ENCODE results near the gene ABCA5.
"Not testable (repeated sequence)": the region's sequence is repeated elsewhere in the genome, so short reads cannot be mapped to it uniquely, and the experiment has no call there.

ABCA5 gene

GRCh38 chr17:69287168-69287567 is 39.8 kb downstream of the ABCA5 start:
- Histone ChIP-seq H3K9ac (ENCODE audit: low read length) (no peak overlapping the region), H3K4me2 (ENCODE audit: low read length) (no peak overlapping the region), H3K4me1 (ENCODE audit: low read length) (no peaks in the 10 kb centered on the region), H3K27me3 (ENCODE audit: low read depth, low read length) (no peaks in the 10 kb centered on the region), H3K79me2 (ENCODE audit: low read length) (no peaks in the 10 kb centered on the region), H4K20me1 (ENCODE audit: insufficient read depth, low read length) (no peaks in the 10 kb centered on the region), H3K36me3 (replicated peaks; ENCODE audit: low read depth, low read length) (peaks cover 1% of the 10 kb centered on the region), H3K9me3 (ENCODE audit: insufficient read depth, low read length) (no peaks in the 10 kb centered on the region), H3K4me3 (ENCODE audit: low read length) (no peak overlapping the region), H2AFZ (ENCODE audit: low read depth, low read length) (no peak overlapping the region), H3K27ac (ENCODE audit: low read length) (no peak overlapping the region)
- TF ChIP-seq CTCF (IDR thresholded peaks at IDR 0.05; ENCODE audit: low read depth, low read length) (no peak), EZH2phosphoT487 (IDR thresholded peaks at IDR 0.05; ENCODE audit: low read depth) (no peak)

- H3K36me3 ChIP-seq (replicated peaks; ENCODE audit: low read depth, low read length): peaks cover 6% of the 10 kb centered on the region
- H2AFZ ChIP-seq (ENCODE audit: low read depth, low read length): no peak overlapping the region
- TF ChIP-seq EZH2phosphoT487 (IDR thresholded peaks at IDR 0.05; ENCODE audit: low read depth): no peak
- TF ChIP-seq CTCF (IDR thresholded peaks at IDR 0.05; ENCODE audit: low read depth, low read length): no peak
- H3K79me2 ChIP-seq (ENCODE audit: low read length): no peaks in the 10 kb centered on the region
- H3K4me2 ChIP-seq (ENCODE audit: low read length): no peak overlapping the region
- H3K9ac ChIP-seq (ENCODE audit: low read length): no peak overlapping the region
- H4K20me1 ChIP-seq (ENCODE audit: insufficient read depth, low read length): no peaks in the 10 kb centered on the region
- no peaks in the 10 kb centered on the region for H3K9me3 ChIP-seq (ENCODE audit: insufficient read depth, low read length)
- no peaks in the 10 kb centered on the region for H3K27me3 ChIP-seq (ENCODE audit: low read depth, low read length)
- no peaks in the 10 kb centered on the region for H3K4me1 ChIP-seq (ENCODE audit: low read length)
- no peak overlapping the region for H3K27ac ChIP-seq (ENCODE audit: low read length)
- no peak overlapping the region for H3K4me3 ChIP-seq (ENCODE audit: low read length)
Observed at GRCh38 chr17:69286257-69286656, 40.7 kb downstream of the ABCA5 start.

GRCh38 chr17:69284646-69285045 is 42.3 kb downstream of the ABCA5 start:
- H3K9me3 ChIP-seq (ENCODE audit: insufficient read depth, low read length): no peaks in the 10 kb centered on the region
- H3K4me2 ChIP-seq (ENCODE audit: low read length): no peak overlapping the region
- H4K20me1 ChIP-seq (ENCODE audit: insufficient read depth, low read length): no peaks in the 10 kb centered on the region
- no peaks in the 10 kb centered on the region for H3K4me1 ChIP-seq (ENCODE audit: low read length)
- no peak overlapping the region for H2AFZ ChIP-seq (ENCODE audit: low read depth, low read length)
- no peak overlapping the region for H3K9ac ChIP-seq (ENCODE audit: low read length)
- H3K4me3 ChIP-seq (ENCODE audit: low read length): no peak overlapping the region
- no peak overlapping the region for H3K27ac ChIP-seq (ENCODE audit: low read length)
- peaks cover 6% of the 10 kb centered on the region for H3K36me3 ChIP-seq (replicated peaks; ENCODE audit: low read depth, low read length)
- no peaks in the 10 kb centered on the region for H3K79me2 ChIP-seq (ENCODE audit: low read length)
- no peaks in the 10 kb centered on the region for H3K27me3 ChIP-seq (ENCODE audit: low read depth, low read length)
- TF ChIP-seq EZH2phosphoT487 (IDR thresholded peaks at IDR 0.05; ENCODE audit: low read depth) (no peak), CTCF (IDR thresholded peaks at IDR 0.05; ENCODE audit: low read depth, low read length) (no peak)

- Histone ChIP-seq H2AFZ (ENCODE audit: low read depth, low read length) (no peak overlapping the region), H4K20me1 (ENCODE audit: insufficient read depth, low read length) (no peaks in the 10 kb centered on the region), H3K4me2 (ENCODE audit: low read length) (no peak overlapping the region), H3K27ac (ENCODE audit: low read length) (no peak overlapping the region), H3K27me3 (ENCODE audit: low read depth, low read length) (no peaks in the 10 kb centered on the region), H3K9me3 (ENCODE audit: insufficient read depth, low read length) (no peaks in the 10 kb centered on the region), H3K4me1 (ENCODE audit: low read length) (no peaks in the 10 kb centered on the region), H3K4me3 (ENCODE audit: low read length) (no peak overlapping the region), H3K9ac (ENCODE audit: low read length) (no peak overlapping the region), H3K36me3 (replicated peaks; ENCODE audit: low read depth, low read length) (peaks cover 6% of the 10 kb centered on the region), H3K79me2 (ENCODE audit: low read length) (no peaks in the 10 kb centered on the region)
- TF ChIP-seq CTCF (IDR thresholded peaks at IDR 0.05; ENCODE audit: low read depth, low read length) (no peak), EZH2phosphoT487 (IDR thresholded peaks at IDR 0.05; ENCODE audit: low read depth) (no peak)
Observed at GRCh38 chr17:69282002-69282401, 44.9 kb downstream of the ABCA5 start.

- H3K4me1 ChIP-seq (ENCODE audit: low read length); H3K9ac ChIP-seq (ENCODE audit: low read length); H4K20me1 ChIP-seq (ENCODE audit: insufficient read depth, low read length); H3K4me2 ChIP-seq (ENCODE audit: low read length); H3K79me2 ChIP-seq (ENCODE audit: low read length); H3K27me3 ChIP-seq (ENCODE audit: low read depth, low read length); H3K36me3 ChIP-seq (replicated peaks; ENCODE audit: low read depth, low read length); H3K4me3 ChIP-seq (ENCODE audit: low read length); H3K27ac ChIP-seq (ENCODE audit: low read length); H2AFZ ChIP-seq (ENCODE audit: low read depth, low read length); H3K9me3 ChIP-seq (ENCODE audit: insufficient read depth, low read length): not testable (repeated sequence)
Observed at GRCh38 chr17:69276279-69276678, 50.7 kb downstream of the ABCA5 start.
